NCI-H187 treated with DMSO at 0.1 percent for 48 hours (cell line): ENCODE data around the gene BMERB1.
"Not testable (repeated sequence)": the region's sequence is repeated elsewhere in the genome, so short reads cannot be mapped to it uniquely, and the experiment has no call there.

ENCODE experiments used
- DNase-seq: peaks from one replicate; lab custom pipeline; 2025; lab: John Stamatoyannopoulos, UW

Gene BMERB1

GRCh38 chr16:15461376-15461775 is 27.0 kb downstream of the BMERB1 start:
- DNase-seq = no peak

GRCh38 chr16:15464401-15465186 is 30.2 kb downstream of the BMERB1 start:
- no peak for DNase-seq

DNA sequence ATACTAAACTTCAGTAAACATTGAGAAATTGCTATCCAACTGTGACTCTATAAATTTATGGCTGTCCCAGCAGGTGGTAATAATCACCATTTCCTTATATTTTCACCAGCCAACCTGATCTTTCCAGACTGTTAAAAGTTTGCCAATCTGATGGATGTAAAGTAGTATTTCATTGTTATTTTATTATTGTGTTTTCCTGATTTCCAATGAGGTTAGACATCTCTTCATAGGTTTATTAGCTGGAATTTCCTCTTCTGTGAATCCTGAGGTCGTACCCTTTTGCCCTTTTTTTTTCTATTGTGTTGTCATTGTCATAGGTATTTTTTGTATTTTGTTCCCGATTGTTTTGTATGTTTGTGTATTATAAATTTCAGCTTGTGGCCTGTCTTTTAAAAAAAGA is 31.7 kb downstream of the BMERB1 start:
- no peak for DNase-seq

GRCh38 chr16:15466886-15467781 is 32.7 kb downstream of the BMERB1 start:
- DNase-seq = no peak

DNA sequence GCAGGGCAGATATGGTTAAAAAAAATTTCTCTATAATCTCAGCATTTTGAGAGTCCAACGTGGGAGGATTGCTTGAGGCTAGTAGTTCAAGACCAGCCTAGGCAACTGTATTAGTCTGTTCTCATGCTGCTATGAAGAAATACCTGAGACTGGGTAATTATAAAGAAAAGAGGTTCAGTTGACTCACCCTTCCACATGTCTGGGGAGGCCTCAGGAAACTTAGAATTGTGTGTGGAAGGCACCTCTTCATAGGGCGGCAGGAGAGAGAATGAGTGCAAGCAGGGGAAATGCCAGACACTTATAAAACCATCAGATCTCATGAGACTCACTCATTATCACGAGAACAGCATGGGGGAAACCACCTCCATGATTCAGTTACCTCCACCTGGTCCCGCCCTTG is 42.6 kb downstream of the BMERB1 start:
- DNase-seq = not testable (repeated sequence)

DNA sequence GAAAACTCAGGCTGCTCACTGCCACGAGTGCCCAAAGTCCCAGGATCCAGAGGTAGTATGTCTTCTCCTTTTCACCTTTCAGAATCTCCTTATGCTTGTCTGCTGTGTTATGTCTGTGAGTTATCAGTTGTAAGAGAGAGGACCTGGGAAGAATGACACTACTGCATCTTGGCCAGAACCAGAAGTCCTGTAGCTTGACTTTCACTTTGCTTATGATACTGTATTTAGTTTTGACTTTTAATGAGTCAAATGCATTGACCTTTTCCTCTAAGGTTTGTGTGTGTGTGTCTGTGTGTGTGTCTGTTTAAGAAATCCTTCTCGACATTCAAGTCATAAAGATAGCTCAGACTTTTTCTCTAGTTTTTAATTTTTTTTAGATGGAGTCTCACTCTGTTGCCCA is 43.4 kb downstream of the BMERB1 start:
- no peak for DNase-seq

GRCh38 chr16:15482068-15482747 is 47.8 kb downstream of the BMERB1 start:
- no peak for DNase-seq

DNA sequence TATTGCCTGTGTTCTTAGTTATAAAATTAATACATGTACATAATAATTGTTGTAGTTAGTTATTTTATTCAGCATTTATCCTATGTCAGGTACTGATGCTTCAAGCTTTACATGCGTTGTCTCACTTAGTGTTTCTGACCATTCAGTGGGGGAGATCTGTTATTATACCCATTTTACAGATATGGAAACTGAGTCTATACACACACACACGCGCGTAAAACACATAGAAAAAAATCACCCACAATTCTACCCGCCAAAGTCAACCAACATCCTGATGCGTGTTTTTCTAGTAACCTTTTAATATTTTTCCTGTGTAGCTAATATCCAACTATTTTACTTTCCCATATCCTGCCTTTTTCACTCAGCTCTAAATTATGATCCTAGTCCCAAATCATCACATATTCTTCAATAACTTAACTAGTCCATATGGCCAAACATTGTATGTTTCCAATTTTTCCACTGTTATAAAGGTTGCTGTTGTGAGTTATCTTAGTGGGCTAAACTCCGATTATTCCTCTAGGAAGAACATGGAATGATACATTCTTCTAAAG is 48.4 kb downstream of the BMERB1 start:
- no peak for DNase-seq

GRCh38 chr16:15483857-15484256 is 49.5 kb downstream of the BMERB1 start:
- DNase-seq = no peak

GRCh38 chr16:15484662-15485061 is 50.3 kb downstream of the BMERB1 start:
- no peak for DNase-seq

GRCh38 chr16:15485175-15485574 is 50.8 kb downstream of the BMERB1 start:
- no peak for DNase-seq

GRCh38 chr16:15486661-15487060 is 52.3 kb downstream of the BMERB1 start:
- no peak for DNase-seq

GRCh38 chr16:15487336-15488284 is 53.2 kb downstream of the BMERB1 start:
- DNase-seq = no peak

DNA sequence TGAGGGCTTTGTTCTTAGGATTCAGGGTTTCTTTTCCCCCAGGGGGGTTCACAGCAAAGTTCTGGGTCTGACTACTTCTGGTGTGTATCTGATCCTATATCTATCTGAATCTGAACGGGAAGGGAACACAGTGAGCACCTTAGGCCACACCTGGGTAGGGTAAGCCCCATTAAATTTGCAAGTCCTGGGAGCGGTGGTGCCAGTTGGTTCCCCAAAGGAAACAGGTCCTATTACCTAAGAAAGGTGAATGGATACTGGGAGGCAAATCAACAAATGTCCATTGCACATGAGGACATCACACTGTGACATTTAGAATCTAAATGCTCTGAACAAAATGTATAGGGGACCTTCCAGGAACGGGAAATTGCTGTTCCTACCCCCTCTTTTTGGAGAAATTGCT is 54.6 kb downstream of the BMERB1 start:
- DNase-seq = no peak

- DNase-seq = no peak
These were observed 55.8 kb downstream of the BMERB1 start for GRCh38 chr16:15490123-15490711.

DNA sequence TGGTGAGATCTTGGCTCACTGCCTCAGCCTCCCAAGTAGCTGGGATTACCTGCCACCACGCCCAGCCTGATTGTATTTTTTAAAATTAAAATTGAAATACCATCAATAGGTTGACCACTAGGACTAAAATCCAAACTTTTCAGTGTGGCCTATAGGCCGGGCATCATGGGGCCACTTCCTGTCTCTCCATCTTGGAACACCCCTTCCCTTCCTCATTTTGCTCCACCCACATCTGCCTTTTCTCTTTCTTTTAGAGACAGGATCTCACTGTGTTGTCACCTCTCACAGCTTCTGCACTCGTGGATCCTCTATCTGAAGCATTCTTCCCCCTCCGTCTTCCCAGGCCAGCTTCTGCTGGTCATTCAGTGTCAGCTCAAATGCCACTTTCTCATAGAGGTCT is 57.0 kb downstream of the BMERB1 start:
- no peak for DNase-seq

- DNase-seq = no peak
These were observed 57.8 kb downstream of the BMERB1 start for GRCh38 chr16:15492091-15492740.

- peak; percentile 82 for DNase-seq
These were observed 59.2 kb downstream of the BMERB1 start for GRCh38 chr16:15493466-15494180.

DNA sequence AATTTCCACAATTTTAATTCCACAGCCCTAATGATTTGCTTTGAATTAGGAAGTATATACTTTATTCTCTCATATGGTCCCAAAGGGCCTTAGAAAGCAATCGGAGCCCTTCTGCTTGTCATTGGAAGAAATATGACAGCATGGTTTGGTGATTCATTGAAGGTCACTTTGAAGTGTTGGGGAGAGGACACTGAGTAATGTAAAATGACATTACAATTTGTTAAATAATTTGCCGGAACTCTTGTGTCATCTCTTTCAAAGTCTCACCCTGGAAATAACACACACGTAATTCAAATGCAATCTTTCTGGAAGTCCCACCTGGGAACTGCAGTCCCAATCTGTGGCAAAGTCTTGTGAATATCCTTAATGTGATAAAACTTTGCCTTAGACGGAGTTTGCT is 59.8 kb downstream of the BMERB1 start:
- no peak for DNase-seq

DNA sequence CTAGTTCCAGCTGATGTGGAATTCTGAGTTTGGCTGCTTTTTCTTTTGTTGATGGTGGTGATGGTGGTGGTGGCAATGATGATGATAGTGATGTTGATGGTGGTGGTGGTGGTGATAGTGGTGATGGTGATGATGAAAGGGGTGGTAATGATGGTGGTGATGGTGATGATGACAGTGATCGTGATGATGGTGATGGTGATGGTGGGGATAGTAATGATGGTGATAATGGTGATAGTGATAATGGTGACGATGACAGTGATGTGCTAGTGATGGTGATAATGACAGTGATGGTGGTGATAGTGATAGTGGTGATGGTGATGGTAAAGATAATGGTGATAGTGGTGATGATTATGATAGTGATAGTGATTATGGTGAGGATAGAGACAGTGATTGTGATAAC is 61.5 kb downstream of the BMERB1 start:
- DNase-seq = no peak
